ENCODE measurements around the gene EIF3I. TPM values are rescaled to one million over a fixed set of nuclear protein-coding genes. Genes with fewer than 3 reads are reported as not detected.
A peak's percentile ranks its signal among the peaks of the same experiment; 100 is the strongest.

EIF3I gene
- total RNA-seq, 1 experiment from 2014 or later, result 222 TPM

DNA sequence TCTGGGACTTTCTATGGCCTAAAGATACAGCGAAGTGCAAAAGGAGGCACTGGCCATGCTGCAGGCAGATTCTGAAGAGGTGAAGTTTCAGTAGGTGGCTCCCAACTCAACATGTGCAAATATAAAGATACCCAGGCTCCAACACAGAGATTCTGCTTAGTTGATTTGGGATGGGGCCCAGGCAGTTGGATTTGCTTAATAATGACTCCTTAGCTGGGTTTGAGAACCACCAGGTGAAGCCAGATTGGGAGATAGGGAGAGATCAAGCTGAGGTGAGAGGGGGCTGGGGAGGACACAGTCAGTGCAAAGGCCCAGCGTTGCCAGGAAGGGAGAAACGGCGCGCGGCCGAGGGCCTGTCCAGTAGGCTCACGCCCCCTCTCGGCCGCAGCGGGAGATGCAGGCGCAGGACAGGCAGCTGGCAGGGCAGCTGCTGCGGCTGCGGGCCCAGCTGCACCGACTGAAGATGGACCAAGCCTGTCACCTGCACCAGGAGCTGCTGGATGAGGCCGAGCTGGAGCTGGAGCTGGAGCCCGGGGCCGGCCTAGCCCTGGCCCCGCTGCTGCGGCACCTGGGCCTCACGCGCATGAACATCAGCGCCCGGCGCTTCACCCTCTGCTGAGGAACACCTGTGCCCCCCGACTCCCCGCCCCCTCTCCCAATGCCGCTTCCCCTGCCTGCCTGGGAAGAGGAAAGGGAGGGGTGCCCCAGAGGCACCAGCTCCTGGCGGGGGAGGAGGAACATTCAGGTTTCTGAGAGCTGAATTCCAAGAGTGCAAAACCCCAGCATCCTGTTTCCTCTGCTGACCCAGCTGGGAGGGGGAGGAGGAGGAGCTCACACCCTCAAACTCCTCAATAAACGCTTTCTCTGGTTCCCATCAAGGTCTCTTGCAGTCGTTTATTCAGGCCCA, 26.0 kb downstream of the EIF3I start:
- Mint-ChIP-seq H3K36me3 (ENCODE audit: insufficient read depth in 1 of 3, low read depth in 3 of 3) (no peaks in the 10 kb centered on the region), H3K27me3 (ENCODE audit: low read depth) (peaks cover 2% of the 10 kb centered on the region; the same call in 1 of the 2 replicates), H3K4me3 (peak overlapping the region; percentile 54 to 71), H3K9me3 (no peaks in the 10 kb centered on the region), H3K27ac (peak overlapping the region in 2 of 3 experiments; percentile 40 to 94; a peak in 4 of 7 replicates), H3K4me1 (peaks cover 26 to 32% of the 10 kb centered on the region in 2 experiments)
- Histone ChIP-seq H4K5ac (ENCODE audit: insufficient read length, low read depth, low read length) (no peak overlapping the region), H3K9me3 (ENCODE audit: control insufficient read depth, low read depth, low read length) (no peaks in the 10 kb centered on the region), H3K27me3 (ENCODE audit: insufficient read depth, low read length) (no peaks in the 10 kb centered on the region; the same call in 1 of the 2 replicates), H2BK15ac (ENCODE audit: low read depth, low read length) (no peak overlapping the region), H3K4me2 (ENCODE audit: insufficient read depth, insufficient read length, low read length) (peak overlapping the region; percentile 40), H3K4me1 (ENCODE audit: insufficient read depth, low read length) (peaks cover 7% of the 10 kb centered on the region; the same call in 1 of the 2 replicates), H3K79me1 (ENCODE audit: insufficient read depth, low read depth, low read length, poor library complexity, severe bottlenecking) (no peaks in the 10 kb centered on the region), H4K20me1 (ENCODE audit: control insufficient read depth, insufficient read depth, insufficient read length) (no peaks in the 10 kb centered on the region), H2BK20ac (ENCODE audit: low read depth, low read length, poor library complexity, severe bottlenecking) (no peak overlapping the region), H2AFZ (ENCODE audit: low read length) (no peak overlapping the region), H3K14ac (ENCODE audit: insufficient read depth, low read length) (no peak overlapping the region), H2BK5ac (ENCODE audit: insufficient read length, low read length) (no peak overlapping the region), H3K4ac (ENCODE audit: low read depth, low read length) (no peak overlapping the region), H3K18ac (ENCODE audit: insufficient read length, low read depth, low read length) (no peak overlapping the region), H2AK5ac (ENCODE audit: insufficient read length, low read length) (no peak overlapping the region), H2BK120ac (ENCODE audit: low read depth, low read length, poor library complexity, severe bottlenecking) (no peak overlapping the region), H2BK12ac (ENCODE audit: insufficient read length, low read depth, low read length) (no peak overlapping the region), H4K91ac (ENCODE audit: insufficient read length, low read depth, low read length) (no peak overlapping the region), H3K23ac (ENCODE audit: insufficient read length, low read depth, low read length) (no peak overlapping the region), H3K79me2 (ENCODE audit: insufficient read depth, low read length) (no peaks in the 10 kb centered on the region), H3K27ac (ENCODE audit: insufficient read length, low read depth, low read length) (no peak overlapping the region), H3K9ac (ENCODE audit: extremely low read depth, insufficient read length, low read length) (no peak overlapping the region), H4K8ac (replicated peaks; ENCODE audit: insufficient read length, low read depth, low read length) (no peak overlapping the region), H3K23me2 (ENCODE audit: insufficient read length, low read depth, low read length, poor library complexity, severe bottlenecking) (no peaks in the 10 kb centered on the region), H3T11ph (ENCODE audit: low read length) (no peak overlapping the region), H3K56ac (ENCODE audit: insufficient read length, low read depth, low read length) (no peak overlapping the region)
- TF ChIP-seq CTCF (conservative IDR thresholded peaks at IDR 0.05), result peak; percentile 98
- peak; percentile 96 for DNase-seq
- no CpG with 5 or more reads among the region's 31 CpGs for WGBS (ENCODE audit: extremely low coverage, insufficient read length, low lambda C conversion rate)

Data from H9 (cell line).